ENCODE results near the gene SIX5. TPM values are rescaled to one million over a fixed set of nuclear protein-coding genes. Genes with fewer than 3 reads are reported as not detected.
A peak's percentile ranks its signal among the peaks of the same experiment; 100 is the strongest.

Gene SIX5
- total RNA-seq, 1 donor from 2014 or later, result 34.2 TPM

- TF ChIP-seq CTCF (IDR thresholded peaks at IDR 0.05), result no peak
- H3K36me3 Mint-ChIP-seq (ENCODE audit: unreplicated experiment), result peaks cover 25% of the 10 kb centered on the region
- no peaks in the 10 kb centered on the region for H3K9me3 Mint-ChIP-seq (ENCODE audit: unreplicated experiment)
- peak overlapping the region; percentile 66 for H3K27ac Mint-ChIP-seq (ENCODE audit: unreplicated experiment)
- H3K4me1 Mint-ChIP-seq (ENCODE audit: unreplicated experiment), result peaks cover 35% of the 10 kb centered on the region
- no peaks in the 10 kb centered on the region for H3K27me3 Mint-ChIP-seq (ENCODE audit: unreplicated experiment)
- DNase-seq (ENCODE audit: extremely low spot score, unreplicated experiment), result no peak
- peak overlapping the region; percentile 65 for H3K4me3 Mint-ChIP-seq (ENCODE audit: unreplicated experiment)
These were observed 12.4 kb upstream of the SIX5 start for GRCh38 chr19:45781214-45782161.

DNA sequence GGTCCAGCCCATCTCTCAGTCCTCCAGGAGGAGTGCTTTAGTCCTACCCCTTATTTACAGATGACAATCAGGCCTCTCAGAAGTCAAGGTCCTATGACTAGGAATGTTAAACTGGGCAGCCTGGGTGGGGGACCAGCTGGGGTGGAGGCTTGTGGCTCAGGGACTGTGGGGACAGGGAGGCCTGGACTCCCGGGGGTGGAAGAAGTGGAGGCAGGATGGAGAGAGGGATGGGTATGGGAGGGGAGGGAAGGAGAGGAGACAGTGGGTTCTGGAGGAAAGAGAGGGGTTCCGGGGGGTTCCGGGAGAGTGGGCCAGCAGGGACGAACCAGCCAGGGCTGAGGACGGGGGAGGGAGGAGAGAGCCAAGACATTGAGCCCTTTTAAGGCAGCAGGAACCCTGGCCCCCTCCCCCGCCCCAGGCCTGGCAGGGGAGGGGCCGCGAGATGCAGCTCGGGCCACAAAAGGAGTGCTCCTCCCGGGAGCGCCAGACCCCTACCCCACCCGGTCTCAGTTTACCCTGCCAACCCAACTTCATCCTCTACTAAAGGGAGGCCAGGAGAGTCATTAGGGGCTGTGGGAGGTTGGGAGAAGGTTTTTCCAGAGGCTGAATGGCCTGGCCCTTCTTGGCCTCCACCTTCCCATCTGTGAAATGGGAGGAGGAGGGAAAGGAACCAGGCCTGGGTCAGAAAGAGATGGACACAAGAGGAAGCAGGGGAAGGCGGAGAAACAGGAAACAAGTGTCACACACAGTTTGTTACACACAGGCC, 11.6 kb upstream of the SIX5 start:
- H3K27ac Mint-ChIP-seq (ENCODE audit: unreplicated experiment), result peak overlapping the region; percentile 66
- no peak for DNase-seq (ENCODE audit: extremely low spot score, unreplicated experiment)
- peak overlapping the region; percentile 52 for H3K4me3 Mint-ChIP-seq (ENCODE audit: unreplicated experiment)
- TF ChIP-seq CTCF (IDR thresholded peaks at IDR 0.05), result no peak
- H3K27me3 Mint-ChIP-seq (ENCODE audit: unreplicated experiment), result no peaks in the 10 kb centered on the region
- peaks cover 35% of the 10 kb centered on the region for H3K4me1 Mint-ChIP-seq (ENCODE audit: unreplicated experiment)
- H3K9me3 Mint-ChIP-seq (ENCODE audit: unreplicated experiment), result no peaks in the 10 kb centered on the region
- peaks cover 22% of the 10 kb centered on the region for H3K36me3 Mint-ChIP-seq (ENCODE audit: unreplicated experiment)

DNA sequence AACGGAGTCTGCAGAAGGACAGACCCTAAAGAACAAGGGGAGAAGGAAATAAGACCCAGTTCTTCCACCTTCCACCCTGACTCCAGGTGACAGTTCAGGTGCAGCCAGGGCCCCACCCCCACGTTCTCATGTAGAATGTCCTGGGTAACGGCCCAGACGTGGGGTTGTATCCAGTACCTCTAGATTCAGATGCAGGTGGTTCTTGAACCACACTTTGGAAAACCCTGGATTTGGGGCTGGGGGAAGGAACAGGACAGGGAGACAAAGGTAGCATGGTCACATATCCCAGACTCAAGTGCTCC, 11.0 kb upstream of the SIX5 start:
- no peak for TF ChIP-seq CTCF (IDR thresholded peaks at IDR 0.05)
- Mint-ChIP-seq H3K27me3 (ENCODE audit: unreplicated experiment) (no peaks in the 10 kb centered on the region), H3K27ac (ENCODE audit: unreplicated experiment) (no peak overlapping the region), H3K4me3 (ENCODE audit: unreplicated experiment) (no peak overlapping the region), H3K36me3 (ENCODE audit: unreplicated experiment) (peaks cover 22% of the 10 kb centered on the region), H3K9me3 (ENCODE audit: unreplicated experiment) (no peaks in the 10 kb centered on the region), H3K4me1 (ENCODE audit: unreplicated experiment) (peaks cover 35% of the 10 kb centered on the region)
- no peak for DNase-seq (ENCODE audit: extremely low spot score, unreplicated experiment)

DNA sequence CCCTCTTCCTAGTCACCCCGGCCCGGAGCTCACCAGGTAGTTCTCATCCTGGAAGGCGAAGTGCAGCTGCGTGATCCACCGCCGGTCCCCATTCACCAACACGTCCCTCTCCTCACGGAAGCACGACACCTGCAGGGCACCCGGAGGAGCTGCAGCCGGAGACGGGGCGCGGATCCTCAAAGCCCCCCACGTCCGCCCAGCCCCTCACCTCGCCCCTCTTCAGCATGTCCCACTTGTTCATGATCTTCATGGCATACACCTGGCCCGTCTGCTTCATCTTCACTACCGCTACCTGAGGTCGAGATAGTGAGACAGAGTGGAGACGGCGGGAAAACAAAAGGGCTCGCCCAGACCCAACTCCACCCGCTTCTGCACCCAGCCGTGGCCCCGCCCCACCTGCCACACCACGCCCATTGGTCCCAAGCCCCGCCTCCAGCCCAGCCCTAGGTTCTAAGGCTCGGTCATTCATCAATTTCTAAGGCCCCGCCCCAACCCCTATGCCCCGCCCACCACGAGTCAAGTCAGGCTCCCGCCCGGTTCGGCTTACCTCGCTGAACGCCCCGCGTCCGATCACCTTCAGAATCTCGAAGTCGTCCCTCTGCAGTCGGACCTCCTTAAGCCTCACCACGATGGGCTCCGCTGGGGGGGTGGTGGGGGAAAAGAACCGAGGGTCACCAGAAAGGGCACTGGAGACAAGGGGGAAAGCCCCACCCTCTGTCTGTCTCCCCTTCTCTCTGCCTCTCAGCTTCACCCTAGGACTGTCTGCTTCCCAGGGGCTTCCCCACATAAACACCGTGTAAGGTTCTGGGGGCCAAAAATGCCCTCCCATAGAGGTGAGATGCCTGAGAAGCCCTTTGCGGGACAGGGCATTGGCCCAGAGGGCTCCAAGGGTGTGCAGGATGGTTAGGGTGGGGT, 10.4 kb upstream of the SIX5 start:
- H3K4me1 Mint-ChIP-seq (ENCODE audit: unreplicated experiment), result peaks cover 32% of the 10 kb centered on the region
- H3K36me3 Mint-ChIP-seq (ENCODE audit: unreplicated experiment), result peaks cover 27% of the 10 kb centered on the region
- no peak for DNase-seq (ENCODE audit: extremely low spot score, unreplicated experiment)
- H3K27ac Mint-ChIP-seq (ENCODE audit: unreplicated experiment), result peak overlapping the region; percentile 31
- no peak overlapping the region for H3K4me3 Mint-ChIP-seq (ENCODE audit: unreplicated experiment)
- H3K9me3 Mint-ChIP-seq (ENCODE audit: unreplicated experiment), result no peaks in the 10 kb centered on the region
- no peaks in the 10 kb centered on the region for H3K27me3 Mint-ChIP-seq (ENCODE audit: unreplicated experiment)
- peak; percentile 30 for TF ChIP-seq CTCF (IDR thresholded peaks at IDR 0.05)

Measured in osteocyte (in vitro differentiated cells).